HG03066 (cell line): ENCODE results near the gene AKAP8L.
"Not testable (repeated sequence)": the region's sequence is repeated elsewhere in the genome, so short reads cannot be mapped to it uniquely, and the experiment has no call there.

Source experiments
- ATAC-seq: cut with Tn5 transposase; IDR thresholded peaks from one replicate; pipeline ENCODE4 v1.9.1; 2021; ENCODE audit warnings: low read depth; ENCODE audit not compliant: unreplicated experiment

The AKAP8L gene

GRCh38 chr19:15421721-15422260 is 3.0 kb upstream of the AKAP8L start:
- no peak for ATAC-seq

- ATAC-seq: no peak
These were observed 2.4 kb upstream of the AKAP8L start for GRCh38 chr19:15421136-15421695.

GRCh38 chr19:15419413-15420025 is 731 bp upstream of the AKAP8L start:
- ATAC-seq: no peak

- no peak for ATAC-seq
These were observed 583 bp downstream of the AKAP8L start for GRCh38 chr19:15418231-15418578.

- ATAC-seq: no peak
These were observed 1.1 kb downstream of the AKAP8L start for GRCh38 chr19:15417699-15418098.

GRCh38 chr19:15412832-15413231 is 6.0 kb downstream of the AKAP8L start:
- ATAC-seq: no peak

GRCh38 chr19:15411351-15411750 is 7.4 kb downstream of the AKAP8L start:
- not testable (repeated sequence) for ATAC-seq

GRCh38 chr19:15404780-15405211 is 14.0 kb downstream of the AKAP8L start:
- ATAC-seq: no peak

GRCh38 chr19:15404097-15404779 is 14.6 kb downstream of the AKAP8L start:
- no peak for ATAC-seq

- no peak for ATAC-seq
These were observed 15.6 kb downstream of the AKAP8L start for GRCh38 chr19:15403151-15403531.

- ATAC-seq: no peak
These were observed 16.2 kb downstream of the AKAP8L start for GRCh38 chr19:15402411-15403150.

- no peak for ATAC-seq
These were observed 17.4 kb downstream of the AKAP8L start for GRCh38 chr19:15401397-15401710.

- ATAC-seq: no peak
These were observed 18.0 kb downstream of the AKAP8L start for GRCh38 chr19:15400521-15401396.

- ATAC-seq: no peak
These were observed 19.2 kb downstream of the AKAP8L start for GRCh38 chr19:15399635-15400034.

- no peak for ATAC-seq
These were observed 19.6 kb downstream of the AKAP8L start for GRCh38 chr19:15399234-15399515.

GRCh38 chr19:15398501-15399233 is 20.1 kb downstream of the AKAP8L start:
- ATAC-seq: no peak

GRCh38 chr19:15397782-15398181 is 21.0 kb downstream of the AKAP8L start:
- no peak for ATAC-seq

GRCh38 chr19:15397236-15397635 is 21.6 kb downstream of the AKAP8L start:
- no peak for ATAC-seq

- ATAC-seq: no peak
These were observed 22.4 kb downstream of the AKAP8L start for GRCh38 chr19:15396436-15396835.

GRCh38 chr19:15395251-15395650 is 23.5 kb downstream of the AKAP8L start:
- not testable (repeated sequence) for ATAC-seq
